Stimulated activated CD8-positive, alpha-beta memory T cell treated with anti-CD3 and anti-CD28 coated beads, Interleukin-7, amount 100 ng/mL, for 24 hours (primary cell): Measurements from ENCODE around the gene ATP6V1B1.

Source experiments
- DNase-seq: peaks from one replicate; pipeline ENCODE4 v3.0.0-alpha.2; 2020; ENCODE audit warnings: low read depth

Gene ATP6V1B1

GRCh38 chr2:70901227-70902066, 34.3 kb upstream of the ATP6V1B1 start:
- no peak for DNase-seq

GRCh38 chr2:70902067-70902442, 33.6 kb upstream of the ATP6V1B1 start:
- DNase-seq, result no peak

DNA sequence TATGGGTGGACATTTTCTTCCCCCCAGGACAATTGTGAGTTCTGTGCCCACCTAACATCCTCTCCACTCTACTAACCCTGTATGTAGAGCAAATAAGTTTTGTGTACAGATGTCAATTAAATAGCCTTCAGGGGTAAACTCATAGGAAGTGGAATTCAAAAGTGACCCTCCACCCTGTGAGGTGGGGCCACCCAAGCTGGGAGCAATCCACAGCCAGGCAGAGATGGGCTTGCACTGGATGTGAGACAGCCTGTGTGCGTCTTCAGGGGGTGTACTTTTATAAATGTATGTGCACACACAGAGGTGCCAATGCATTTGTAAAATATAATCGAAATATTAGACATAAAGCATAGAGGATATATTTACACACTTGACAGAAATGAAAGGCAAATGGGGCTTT, 33.1 kb upstream of the ATP6V1B1 start:
- DNase-seq, result no peak

DNA sequence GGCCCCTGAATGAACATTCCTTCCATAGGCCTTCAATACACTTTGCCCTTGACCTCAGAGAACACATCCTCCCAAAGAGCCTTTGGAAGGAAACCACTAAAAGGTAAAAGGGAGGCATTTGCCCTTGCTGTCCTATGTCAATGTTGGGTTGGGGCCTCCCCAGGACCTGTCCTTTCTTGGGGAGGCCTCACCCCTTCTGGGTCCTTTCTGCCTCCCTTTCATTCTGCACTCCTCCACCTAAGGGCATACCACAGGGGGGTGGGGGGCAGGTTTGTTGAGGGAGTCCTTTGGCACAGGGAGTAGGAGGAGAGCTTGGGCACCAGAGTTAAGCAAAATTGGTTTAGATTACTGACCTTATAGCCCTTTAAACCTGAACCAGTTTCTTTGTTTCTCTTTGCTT, 32.5 kb upstream of the ATP6V1B1 start:
- no peak for DNase-seq

DNA sequence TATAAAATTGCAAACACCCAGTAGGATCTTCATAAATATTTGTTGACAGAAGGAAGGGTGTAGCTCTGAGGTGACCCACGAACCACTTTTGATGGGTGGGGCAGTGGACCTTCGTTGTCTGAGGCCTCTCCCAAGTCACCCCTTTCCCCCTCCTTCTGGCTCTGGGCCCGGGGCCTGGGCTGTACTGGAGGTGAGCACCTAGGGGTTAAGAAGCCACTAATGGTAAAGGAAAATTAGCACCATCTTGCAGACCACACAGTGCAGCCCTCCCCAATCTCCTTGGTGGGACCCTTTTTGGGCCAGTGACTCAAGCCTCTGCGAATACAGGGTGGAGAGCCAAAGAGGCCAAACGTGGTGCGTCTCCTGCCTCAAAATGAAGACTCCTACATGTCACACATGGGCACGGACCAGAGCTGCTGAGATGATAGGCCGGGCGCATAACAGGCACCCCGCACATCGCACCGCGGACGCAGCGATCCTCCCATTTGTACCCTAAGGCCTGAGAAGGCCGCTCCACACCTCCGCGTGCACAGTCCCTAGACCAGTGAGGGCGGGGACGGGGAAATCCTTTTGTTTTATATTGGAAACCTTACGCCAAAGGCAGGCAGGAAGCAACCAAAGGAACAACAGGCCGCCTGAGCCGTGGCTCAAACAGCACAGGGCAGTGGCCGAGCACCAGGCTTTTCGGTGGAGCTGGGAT, 31.9 kb upstream of the ATP6V1B1 start:
- DNase-seq, result no peak

- DNase-seq, result no peak
These were observed 31.1 kb upstream of the ATP6V1B1 start for GRCh38 chr2:70904371-70905216.

- no peak for DNase-seq
These were observed 30.0 kb upstream of the ATP6V1B1 start for GRCh38 chr2:70905443-70906421.

GRCh38 chr2:70906439-70907005, 29.2 kb upstream of the ATP6V1B1 start:
- no peak for DNase-seq

GRCh38 chr2:70907130-70908057, 28.3 kb upstream of the ATP6V1B1 start:
- no peak for DNase-seq

GRCh38 chr2:70916291-70916690, 19.4 kb upstream of the ATP6V1B1 start:
- no peak for DNase-seq

DNA sequence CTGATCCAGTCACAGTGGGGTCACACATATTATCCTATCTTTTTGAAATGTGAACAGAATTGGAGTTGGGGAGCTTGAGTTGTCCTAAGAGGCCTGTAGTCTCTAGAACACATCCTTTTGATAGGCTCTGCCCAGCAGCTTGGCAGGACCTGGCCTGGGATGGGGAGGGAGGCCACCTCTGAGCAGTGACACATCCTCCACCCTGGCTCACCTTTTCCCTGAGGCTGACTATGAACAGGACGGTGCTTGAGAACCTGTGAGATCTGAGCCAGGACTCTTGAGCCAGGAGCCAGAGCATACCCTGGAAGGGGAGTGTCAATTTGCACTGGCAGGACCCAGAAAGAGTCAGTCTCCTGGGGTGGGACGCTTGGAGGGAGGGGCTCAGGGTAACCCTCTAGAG, 17.7 kb upstream of the ATP6V1B1 start:
- no peak for DNase-seq

- DNase-seq, result peak; percentile 69
These were observed 15.9 kb upstream of the ATP6V1B1 start for GRCh38 chr2:70919672-70920366.

DNA sequence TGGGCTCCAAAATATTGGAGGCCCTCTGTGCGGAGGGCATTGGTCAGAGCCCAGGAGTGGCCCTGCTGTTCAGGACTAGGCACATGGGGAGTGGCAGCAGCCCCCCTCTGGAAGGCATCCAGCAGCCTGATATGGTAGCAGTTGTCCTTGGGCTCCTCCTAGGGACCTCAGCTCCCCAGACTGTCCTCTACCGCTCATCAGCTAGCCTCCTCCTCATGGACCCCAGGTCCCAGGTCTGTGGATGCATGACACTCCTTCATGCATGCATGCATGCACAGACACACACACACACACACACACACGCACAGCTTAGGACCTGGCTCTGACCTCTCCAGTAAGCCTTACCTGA, 15.4 kb upstream of the ATP6V1B1 start:
- no peak for DNase-seq

DNA sequence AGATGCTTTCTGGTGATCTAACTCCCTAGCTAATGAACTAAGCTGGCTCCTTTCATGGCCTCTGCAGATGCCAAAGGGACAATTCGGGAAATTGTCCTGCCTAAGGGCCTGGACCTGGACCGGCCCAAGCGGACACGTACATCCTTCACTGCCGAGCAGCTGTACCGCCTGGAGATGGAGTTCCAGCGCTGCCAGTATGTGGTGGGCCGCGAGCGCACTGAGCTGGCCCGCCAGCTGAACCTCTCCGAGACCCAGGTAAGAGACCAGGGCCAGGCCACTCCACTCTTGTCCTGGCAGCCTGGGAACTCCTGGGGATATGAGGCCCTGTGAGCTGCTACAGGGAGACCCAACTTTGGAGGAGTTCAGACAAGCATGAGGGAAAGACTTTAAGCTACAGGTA, 14.7 kb upstream of the ATP6V1B1 start:
- DNase-seq, result no peak

DNA sequence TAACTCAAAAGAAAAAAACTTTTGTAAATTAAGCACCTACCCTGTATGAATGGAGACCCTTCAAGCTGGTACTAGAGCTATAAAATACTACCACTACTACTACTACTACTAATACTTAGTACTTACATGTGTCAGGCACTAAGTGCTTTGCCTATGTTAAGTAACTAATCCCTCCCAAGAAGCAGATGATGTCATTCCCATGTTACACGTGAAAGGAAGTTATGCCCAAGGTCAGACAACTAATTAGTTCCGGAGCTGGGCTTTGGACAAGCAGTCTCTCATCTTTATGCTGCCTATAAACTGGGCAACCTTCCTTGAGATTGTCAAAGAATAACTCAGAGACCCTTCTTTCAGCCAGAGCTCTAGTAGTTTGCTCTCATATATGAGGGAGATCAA, 13.9 kb upstream of the ATP6V1B1 start:
- no peak for DNase-seq

DNA sequence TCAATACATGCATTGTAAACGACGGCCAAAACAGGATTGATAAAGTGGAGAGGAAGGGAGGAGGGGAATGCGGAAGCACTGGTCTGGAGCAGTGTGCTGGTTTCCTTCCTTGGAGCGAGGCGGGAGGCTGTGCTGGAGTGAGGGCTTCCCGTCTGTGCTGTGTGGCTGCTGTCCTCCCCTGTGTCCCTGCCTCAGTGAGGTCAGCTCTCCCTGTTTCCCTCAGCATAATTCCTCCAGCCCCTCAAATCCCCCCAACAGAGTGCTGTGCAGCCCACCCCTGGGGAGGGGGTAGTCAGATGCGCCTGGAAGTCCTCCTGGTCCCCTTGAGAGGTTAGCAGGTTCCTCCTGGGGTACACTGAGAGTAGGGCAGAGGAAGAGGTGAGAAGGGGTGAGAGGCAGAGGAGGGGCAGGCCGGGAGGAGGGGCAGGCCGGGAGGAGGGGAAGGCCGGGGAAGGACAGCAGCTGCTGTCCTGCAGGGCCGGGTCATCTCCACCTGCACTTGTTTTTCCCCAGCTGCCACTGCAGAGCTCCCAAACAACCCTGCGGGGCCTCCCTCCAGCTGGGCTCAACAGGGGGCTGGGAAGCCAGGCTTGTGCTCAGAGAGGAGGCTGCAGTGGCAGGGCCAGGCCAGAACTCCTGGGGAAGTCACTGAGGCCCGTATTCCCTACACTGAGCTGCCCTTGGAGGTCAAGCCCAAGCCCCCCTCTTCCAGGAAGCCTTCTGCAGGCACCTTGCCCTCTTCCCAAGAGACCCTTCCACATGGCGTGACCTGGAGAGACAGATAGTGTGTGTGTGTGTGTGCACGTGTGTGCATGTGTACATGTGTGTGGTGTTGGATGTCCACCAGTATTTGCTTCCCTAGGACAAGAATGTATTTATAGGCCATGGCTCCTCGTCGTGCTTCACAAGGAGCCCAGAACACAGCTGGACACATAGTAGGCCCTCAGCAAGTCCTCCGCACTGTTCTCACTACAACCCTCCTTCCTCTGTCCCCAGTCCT, 13.2 kb upstream of the ATP6V1B1 start:
- DNase-seq, result no peak

GRCh38 chr2:70923378-70924015, 12.2 kb upstream of the ATP6V1B1 start:
- DNase-seq, result no peak

DNA sequence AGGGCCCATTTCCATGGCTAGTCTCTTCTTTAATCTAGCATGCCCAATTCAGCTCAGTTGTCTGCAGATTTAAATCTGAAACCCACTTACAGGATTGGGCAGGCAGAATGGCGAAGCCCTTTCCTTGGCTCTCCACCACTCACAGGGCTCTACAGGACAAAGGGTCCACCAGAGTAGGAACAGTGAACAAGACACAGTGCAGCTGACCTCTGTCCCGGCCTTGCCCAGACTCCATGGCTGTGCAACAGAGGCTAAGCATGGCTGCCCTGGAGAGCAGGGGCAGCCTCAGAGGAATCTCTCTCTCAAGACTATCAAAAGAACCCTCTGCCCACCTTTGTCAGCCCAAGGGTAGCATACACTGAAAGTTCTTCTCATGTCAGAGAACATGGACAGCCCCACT, 9.7 kb upstream of the ATP6V1B1 start:
- no peak for DNase-seq
